A673 (cell line): ENCODE results near the gene GRM5. TPM values are rescaled to one million over a fixed set of nuclear protein-coding genes. Genes with fewer than 3 reads are reported as not detected.

Source experiments
- BruUV-seq: library from RNA; stranded (reverse); fragments of 400-500 nt; replicated peaks from 2 replicates; lab custom pipeline; 2021; lab: Mats Ljungman, UMichigan
- CTCF ChIA-PET: fragments of 300-600 bp; sonication (Branson Sonifier 250); formaldehyde crosslinking; loops from one replicate; lab custom pipeline; 2022; ENCODE audit warnings: antibody characterized with exemption; lab: Charles Lee
- POLR2A ChIA-PET: fragments of 300-600 bp; sonication (Branson Sonifier 250); formaldehyde crosslinking; loops from one replicate; lab custom pipeline; 2022; ENCODE audit warnings: antibody characterized with exemption; ENCODE audit not compliant: low non-redundant PET; lab: Charles Lee
- DNase-seq: peaks from one replicate; pipeline ENCODE4 v3.0.0-alpha.2; 2015; ENCODE audit warnings: low spot score
- H3K27ac ChIP-seq: fragments of 200-600 bp; sonication (generic); 2 replicates; pipeline ENCODE4 v1.5.1; 2016; ENCODE audit warnings: mixed run types, low read depth, mild to moderate bottlenecking, mixed read lengths, antibody characterized with exemption, low read length; ENCODE audit not compliant: poor library complexity, severe bottlenecking
- H3K27me3 ChIP-seq: fragments of 200-600 bp; sonication (generic); replicated peaks from 2 replicates; pipeline ENCODE4 v1.6.1; 2017; ENCODE audit warnings: mixed run types, low read depth, mild to moderate bottlenecking, mixed read lengths, antibody characterized with exemption, low read length; ENCODE audit not compliant: insufficient read depth, poor library complexity
- H3K36me3 ChIP-seq: fragments of 200-600 bp; sonication (generic); 2 replicates; pipeline ENCODE4 v1.6.1; 2016; ENCODE audit warnings: mixed run types, mild to moderate bottlenecking, mixed read lengths, antibody characterized with exemption, low read length; ENCODE audit not compliant: insufficient read depth, poor library complexity, severe bottlenecking
- H3K4me1 ChIP-seq: fragments of 200-600 bp; sonication (generic); 2 replicates; pipeline ENCODE4 v1.6.1; 2017; ENCODE audit warnings: mixed run types, mild to moderate bottlenecking, mixed read lengths, antibody characterized with exemption, low read length; ENCODE audit not compliant: insufficient read depth, poor library complexity, severe bottlenecking
- H3K4me3 ChIP-seq: fragments of 200-600 bp; sonication (generic); 2 replicates; pipeline ENCODE4 v1.5.1; 2016; ENCODE audit warnings: low read depth, mixed run types, mild to moderate bottlenecking, mixed read lengths, low read length; ENCODE audit not compliant: poor library complexity, severe bottlenecking
- H3K9me3 ChIP-seq: fragments of 200-600 bp; sonication (generic); 2 replicates; pipeline ENCODE4 v1.6.1; 2016; ENCODE audit warnings: mixed run types, low read depth, mild to moderate bottlenecking, mixed read lengths, antibody characterized with exemption, low read length; ENCODE audit not compliant: poor library complexity, severe bottlenecking
- CTCF ChIP-seq: fragments of 300-800, 200-600 bp; sonication (generic); conservative IDR thresholded peaks from 2 replicates; pipeline ENCODE4 v1.5.1; 2017; ENCODE audit warnings: low read depth, mild to moderate bottlenecking, antibody characterized with exemption, low read length, moderate library complexity, mixed read lengths
- EZH2 ChIP-seq: fragments of 200-600 bp; sonication (generic); IDR thresholded peaks from 2 replicates; pipeline ENCODE4 v1.6.1; 2017; ENCODE audit warnings: borderline replicate concordance, low read depth, mild to moderate bottlenecking, mixed read lengths, antibody characterized with exemption, low read length; ENCODE audit not compliant: poor library complexity, severe bottlenecking
- intact Hi-C: fragments of 100-400 bp; cut with micrococcal nuclease; formaldehyde crosslinking; loops from one replicate; pipeline ENCODE4 v1.10.0; 2022; ENCODE audit not compliant: unreplicated experiment
- total RNA-seq: library from RNA; stranded (reverse); gene quantifications from 2 replicates; pipeline ENCODE4 v1.2.3, GENCODE V29; 2021

GRM5 gene
- total RNA-seq, 1 experiment from 2014 or later, result not detected

GRCh38 chr11:88697139-88697538 lies 368.6 kb downstream of the GRM5 start:
- ChIA-PET POLR2A (no interaction called here), CTCF (no interaction called here)
- no peaks in the 10 kb centered on the region for H3K9me3 ChIP-seq
- no peaks in the 10 kb centered on the region for H3K36me3 ChIP-seq
- peaks cover 35% of the 10 kb centered on the region for H3K27me3 ChIP-seq
- H3K4me3 ChIP-seq, result no peak overlapping the region
- no peak overlapping the region for H3K27ac ChIP-seq
- no TSS peak for BruUV-seq
- TF ChIP-seq EZH2 (no peak), CTCF (no peak)
- intact Hi-C loops, result no loop called here
- DNase-seq, result no peak
- no peaks in the 10 kb centered on the region for H3K4me1 ChIP-seq

GRCh38 chr11:88695689-88696414 lies 369.9 kb downstream of the GRM5 start:
- no peaks in the 10 kb centered on the region for H3K9me3 ChIP-seq
- ChIA-PET CTCF (no interaction called here), POLR2A (no interaction called here)
- TF ChIP-seq EZH2, result no peak
- TF ChIP-seq CTCF, result no peak
- no peak overlapping the region for H3K4me3 ChIP-seq
- no peak for DNase-seq
- no peaks in the 10 kb centered on the region for H3K4me1 ChIP-seq
- no TSS peak for BruUV-seq
- H3K27me3 ChIP-seq, result peaks cover 43% of the 10 kb centered on the region
- no peak overlapping the region for H3K27ac ChIP-seq
- no peaks in the 10 kb centered on the region for H3K36me3 ChIP-seq
- intact Hi-C loops, result no loop called here

- intact Hi-C loops, result no loop called here
- no peak overlapping the region for H3K4me3 ChIP-seq
- no TSS peak for BruUV-seq
- no peaks in the 10 kb centered on the region for H3K36me3 ChIP-seq
- H3K27ac ChIP-seq, result no peak overlapping the region
- peaks cover 50% of the 10 kb centered on the region for H3K27me3 ChIP-seq
- POLR2A ChIA-PET, result no interaction called here
- DNase-seq, result no peak
- H3K4me1 ChIP-seq, result no peaks in the 10 kb centered on the region
- H3K9me3 ChIP-seq, result no peaks in the 10 kb centered on the region
- CTCF ChIA-PET, result no interaction called here
- no peak for TF ChIP-seq EZH2
- no peak for TF ChIP-seq CTCF
Observed at GRCh38 chr11:88692306-88693086, 373.3 kb downstream of the GRM5 start.
